G401.6 (cell line): ENCODE results near the gene ZKSCAN7.
"Not testable (repeated sequence)": the region's sequence is repeated elsewhere in the genome, so short reads cannot be mapped to it uniquely, and the experiment has no call there.

Source experiments
- FAIRE-seq: peaks from 2 replicates; lab custom pipeline; 2012; peaks lifted over from hg19 to GRCh38; lab: Jason Lieb, UNC

ZKSCAN7 gene

DNA sequence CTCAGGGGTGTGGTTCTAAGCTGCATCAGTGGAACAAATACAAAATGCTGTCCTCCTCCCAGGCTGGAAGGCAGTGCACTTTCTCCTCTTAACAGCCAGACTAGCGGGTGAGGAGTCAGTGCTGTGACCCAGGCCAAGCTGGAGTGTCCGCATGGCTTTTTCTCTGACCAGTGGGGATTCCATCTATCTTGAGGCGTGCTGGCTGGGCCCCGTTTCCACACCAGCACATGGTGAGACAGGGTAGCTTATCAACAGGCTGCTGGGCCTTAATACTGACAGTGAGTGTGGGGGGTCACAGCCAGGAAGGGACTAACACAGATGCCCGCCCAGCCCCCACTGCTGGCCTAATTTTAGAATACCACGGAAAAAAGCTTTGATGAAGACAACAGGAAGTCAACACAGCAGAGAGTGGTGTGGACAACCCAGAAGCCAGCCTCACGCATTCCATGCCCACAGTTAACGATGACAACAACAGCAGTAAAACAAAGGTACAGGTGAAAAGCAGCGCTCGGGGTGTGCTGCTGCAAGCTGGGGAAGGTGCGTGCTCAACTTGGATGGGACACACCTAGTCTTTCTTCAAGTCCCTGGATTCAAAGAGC is 22.5 kb downstream of the ZKSCAN7 start:
- not testable (repeated sequence) for FAIRE-seq

DNA sequence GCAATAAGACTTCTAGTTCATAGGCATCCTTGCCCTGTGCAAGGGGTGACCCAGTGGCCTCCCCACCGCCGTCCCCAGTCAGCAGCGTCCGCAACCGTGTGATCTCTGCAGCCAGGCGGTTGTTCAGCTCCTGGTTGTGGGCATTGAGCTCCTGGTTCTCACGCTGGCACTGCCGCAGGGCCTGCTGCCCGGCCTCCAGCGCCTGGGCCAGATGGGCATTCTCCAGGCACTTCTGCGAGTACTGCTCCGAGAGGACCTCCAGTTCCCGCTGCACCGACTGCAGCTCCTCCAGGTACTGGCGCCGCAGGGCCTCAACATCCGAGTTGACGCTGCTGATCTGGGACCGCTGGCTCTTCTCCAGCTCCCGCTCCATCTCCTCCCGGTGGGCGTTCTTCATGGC is 23.3 kb downstream of the ZKSCAN7 start:
- FAIRE-seq: not testable (repeated sequence)

DNA sequence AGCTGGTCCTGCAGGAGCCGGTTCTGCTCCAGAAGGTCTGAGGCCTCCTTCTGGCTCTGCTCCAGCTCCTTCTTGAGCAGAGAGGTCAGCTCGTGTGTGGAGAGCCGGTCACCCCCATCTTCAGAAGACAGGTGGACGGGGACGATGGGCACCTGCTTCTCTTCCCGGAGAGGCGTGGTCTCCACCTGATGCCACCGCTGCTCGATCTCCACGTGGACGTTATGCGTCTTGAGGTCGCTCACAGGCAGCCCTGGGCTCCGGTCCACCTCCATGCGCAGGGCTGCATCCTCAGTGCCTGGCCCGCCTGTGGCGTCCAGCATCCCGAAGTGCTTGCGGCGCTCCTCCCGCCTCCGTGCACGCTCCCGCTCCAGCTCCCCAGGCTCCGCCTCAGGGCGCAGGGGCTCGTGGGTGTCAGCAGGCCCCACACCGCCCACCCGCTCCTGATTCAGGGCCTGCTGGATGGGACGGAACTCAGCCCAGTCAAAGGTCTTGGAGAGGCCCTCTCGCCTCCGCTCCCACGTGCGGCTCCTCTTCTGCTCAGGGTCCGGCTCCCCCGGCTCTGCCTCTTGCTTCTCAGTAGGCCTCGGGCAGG is 24.0 kb downstream of the ZKSCAN7 start:
- not testable (repeated sequence) for FAIRE-seq

DNA sequence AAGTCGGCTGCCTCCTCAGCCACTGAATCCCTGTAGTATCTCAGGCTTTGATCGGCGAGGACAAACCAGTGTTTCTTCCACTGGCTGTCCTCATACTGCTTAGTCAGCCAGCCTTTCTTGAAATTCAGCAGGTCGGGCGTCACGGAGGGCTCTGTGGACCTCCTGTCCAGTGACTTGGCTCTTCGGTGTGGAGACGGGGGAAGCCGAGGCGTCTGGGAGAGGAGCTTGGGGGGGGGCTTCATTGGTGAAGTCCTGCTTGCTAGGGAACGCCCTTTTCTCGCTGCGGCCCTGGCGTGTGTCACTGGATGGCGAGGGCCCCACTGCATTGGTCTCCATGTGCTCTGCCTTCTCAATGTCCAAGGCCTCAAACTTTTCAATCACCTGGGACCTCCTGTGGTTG is 24.8 kb downstream of the ZKSCAN7 start:
- FAIRE-seq: not testable (repeated sequence)

DNA sequence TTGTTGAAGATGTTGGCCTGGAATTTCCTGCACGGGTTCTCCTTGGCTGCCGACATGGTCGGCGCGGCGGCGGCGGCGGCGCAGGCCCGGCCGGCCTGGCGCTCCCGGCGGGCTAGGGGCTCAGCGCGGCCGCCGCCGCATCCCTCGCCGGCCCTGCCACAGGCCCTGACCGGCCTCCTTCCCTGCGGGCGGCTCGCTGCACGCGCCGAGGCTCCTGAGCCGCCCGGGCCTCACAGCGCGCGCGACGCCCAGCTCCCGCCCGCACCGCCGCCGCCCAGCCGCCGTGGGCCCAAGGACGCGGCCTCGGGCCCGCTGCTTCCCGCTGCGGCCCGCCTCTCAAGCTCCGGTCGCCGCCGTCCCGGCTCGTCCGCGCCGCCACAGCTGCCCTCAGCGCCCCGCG is 26.0 kb downstream of the ZKSCAN7 start:
- FAIRE-seq: not testable (repeated sequence)

DNA sequence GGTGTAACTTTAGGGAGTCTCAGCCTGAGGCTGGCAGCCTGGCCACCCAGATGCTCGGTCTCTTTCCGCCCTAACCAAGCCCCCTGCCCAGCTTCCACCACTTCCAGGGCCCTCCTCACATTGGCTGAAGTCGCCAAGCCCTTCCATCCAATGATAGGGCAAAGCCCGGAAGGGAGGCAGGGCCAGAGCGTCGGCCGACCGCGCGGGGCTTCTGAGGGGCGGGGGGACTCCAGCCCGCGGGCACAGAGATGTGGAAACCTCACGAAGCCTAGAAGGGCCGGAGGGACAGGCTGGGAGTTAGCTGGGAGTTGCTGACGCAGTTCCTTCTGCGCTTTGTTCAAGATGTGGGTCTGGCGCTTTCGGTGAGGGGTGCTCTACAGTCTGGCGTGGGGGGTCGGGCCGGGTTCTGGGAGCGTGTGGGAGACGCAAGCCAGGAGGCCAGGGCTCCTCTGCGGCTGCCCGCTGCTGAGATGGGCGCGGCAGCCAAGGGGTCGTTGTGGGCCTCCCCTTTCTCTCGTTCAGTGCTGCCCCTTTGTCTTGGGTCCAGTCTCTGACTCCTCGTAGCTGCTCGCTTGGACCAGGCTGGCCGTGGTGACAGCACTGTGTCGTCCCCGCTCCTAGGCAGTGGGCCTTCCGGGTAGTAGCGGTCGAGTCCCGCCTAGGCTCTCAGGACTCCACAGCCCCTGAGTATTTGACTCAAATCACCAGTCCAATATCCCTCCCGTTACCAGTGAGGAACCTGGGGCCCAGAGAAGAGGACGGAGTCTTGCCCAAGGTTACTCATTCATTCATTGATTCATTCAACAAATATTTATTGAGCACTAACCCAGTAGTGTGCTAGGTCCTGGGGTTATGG is 29.9 kb downstream of the ZKSCAN7 start, which contains the start of gene ZNF660:
ZNF660 (plus strand) TSS at position 319 of the 856 bp plus-strand sequence. CDS start 9,230 bp downstream, outside the sequence.
- FAIRE-seq: no peak

DNA sequence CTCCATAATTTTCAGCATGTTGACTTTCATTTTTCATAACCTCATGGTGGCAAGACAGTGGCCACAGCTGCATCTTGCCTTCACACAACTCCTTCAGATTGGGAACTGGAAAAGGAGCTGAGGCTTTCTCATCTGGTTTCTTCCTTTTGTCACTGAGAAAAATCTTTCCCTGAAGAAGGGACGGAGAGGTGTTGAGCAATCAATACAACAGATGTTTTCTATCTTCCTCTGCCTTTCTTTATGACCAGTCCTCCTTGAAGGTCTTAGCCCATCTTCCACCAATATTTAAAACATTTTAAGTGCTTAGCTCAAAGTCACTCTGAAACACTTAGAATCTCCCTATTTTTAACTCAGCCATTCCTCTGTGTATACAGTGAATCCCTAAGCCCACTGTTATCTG is 41.6 kb downstream of the ZKSCAN7 start:
- FAIRE-seq: no peak

DNA sequence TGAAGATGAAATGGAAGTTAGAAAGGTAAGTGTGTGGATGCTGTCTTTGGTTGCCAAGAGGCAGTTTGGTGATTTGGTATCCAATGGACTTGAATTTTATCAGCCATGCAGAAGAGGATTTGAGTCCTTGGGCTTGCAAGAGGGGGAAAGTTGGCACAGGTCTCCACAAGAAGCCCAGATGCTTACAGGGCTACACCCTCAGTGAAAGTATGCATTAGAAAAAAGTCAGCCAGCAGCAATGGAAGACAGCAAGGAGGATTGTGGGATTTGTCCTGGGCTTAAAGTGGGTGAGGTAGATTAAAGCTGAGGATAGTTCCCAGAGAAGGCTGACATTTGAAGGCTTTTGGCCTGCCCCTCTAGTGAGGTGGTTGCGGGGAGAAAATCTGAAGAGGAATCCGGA is 46.8 kb downstream of the ZKSCAN7 start:
- no peak for FAIRE-seq

DNA sequence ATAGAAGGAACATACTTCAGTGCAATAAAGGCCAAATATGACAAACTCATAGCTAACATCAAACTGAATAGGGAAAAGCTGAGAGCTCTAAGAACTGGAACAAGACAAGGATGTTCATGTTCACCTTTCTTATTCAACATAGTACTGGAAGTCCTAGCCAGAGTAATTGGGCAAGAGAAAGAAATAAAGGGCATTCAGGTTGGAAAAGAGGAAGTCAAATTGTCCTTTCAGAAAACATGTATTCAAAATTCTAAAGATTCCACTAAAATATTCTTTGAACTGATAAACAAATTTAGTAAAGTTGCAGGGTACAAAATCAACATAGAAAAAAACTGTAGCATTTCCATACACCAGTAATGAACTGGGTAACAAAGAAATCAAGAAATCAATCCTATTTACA is 57.7 kb downstream of the ZKSCAN7 start:
- no peak for FAIRE-seq
